Measurements from ENCODE around the gene TBRG1. TPM values are rescaled to one million over a fixed set of nuclear protein-coding genes. Genes with fewer than 3 reads are reported as not detected.
A peak's percentile ranks its signal among the peaks of the same experiment; 100 is the strongest.

Gene TBRG1
- total RNA-seq, 1 donor from 2014 or later: 45.4 TPM

- DNase-seq (ENCODE audit: low read depth): no peak
- H3K4me3 ChIP-seq (ENCODE audit: low read depth, low read length): peak overlapping the region; percentile 62
- H3K27me3 ChIP-seq (ENCODE audit: control insufficient read depth, insufficient read depth, low read length): no peaks in the 10 kb centered on the region
- peaks cover 4% of the 10 kb centered on the region for H3K36me3 ChIP-seq (ENCODE audit: control insufficient read depth, insufficient read depth, low read length)
- no peak for TF ChIP-seq CTCF (IDR thresholded peaks at IDR 0.05; ENCODE audit: insufficient read depth, low read length, poor library complexity, severe bottlenecking)
Measured at GRCh38 chr11:124623861-124624525, 1.3 kb downstream of the TBRG1 start.

DNA sequence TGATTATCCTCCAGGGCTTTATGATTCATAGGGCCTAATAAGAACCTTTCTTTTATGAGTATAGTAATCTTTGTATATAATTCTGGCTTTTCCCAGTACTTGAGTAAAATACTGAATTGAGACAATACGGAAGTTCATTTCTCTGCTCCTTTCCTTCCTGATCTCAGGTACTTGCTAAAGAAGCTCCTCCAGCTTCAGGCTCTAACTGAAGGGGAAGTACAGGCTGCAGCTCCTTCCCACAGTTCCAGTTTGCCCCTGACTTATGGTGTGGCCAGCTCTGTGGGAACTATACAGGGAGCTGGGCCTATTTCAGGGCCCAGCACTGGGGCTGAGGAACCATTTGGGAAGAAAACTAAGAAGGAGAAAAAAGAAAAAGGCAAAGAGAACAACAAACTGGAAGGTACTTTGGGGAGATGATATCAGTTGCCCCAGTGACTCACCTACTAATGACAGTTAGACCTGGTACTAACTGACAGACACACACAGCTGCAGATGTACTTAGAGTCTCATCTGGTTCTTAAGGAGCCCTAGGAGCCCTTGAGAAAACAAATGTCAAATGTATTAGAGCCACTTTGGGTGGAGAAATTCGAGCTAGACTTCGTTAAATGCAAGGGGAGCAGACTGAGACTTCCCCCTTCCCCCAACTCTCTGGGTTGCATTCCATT is 3.0 kb downstream of the TBRG1 start:
- no peaks in the 10 kb centered on the region for H3K27me3 ChIP-seq (ENCODE audit: control insufficient read depth, insufficient read depth, low read length)
- H3K36me3 ChIP-seq (ENCODE audit: control insufficient read depth, insufficient read depth, low read length): peaks cover 4% of the 10 kb centered on the region
- no peak for TF ChIP-seq CTCF (IDR thresholded peaks at IDR 0.05; ENCODE audit: insufficient read depth, low read length, poor library complexity, severe bottlenecking)
- no peak for DNase-seq (ENCODE audit: low read depth)
- H3K4me3 ChIP-seq (ENCODE audit: low read depth, low read length): no peak overlapping the region

GRCh38 chr11:124627546-124627945 is 4.9 kb downstream of the TBRG1 start:
- H3K27me3 ChIP-seq (ENCODE audit: control insufficient read depth, insufficient read depth, low read length): no peaks in the 10 kb centered on the region
- H3K36me3 ChIP-seq (ENCODE audit: control insufficient read depth, insufficient read depth, low read length): peaks cover 4% of the 10 kb centered on the region
- no peak overlapping the region for H3K4me3 ChIP-seq (ENCODE audit: low read depth, low read length)
- TF ChIP-seq CTCF (IDR thresholded peaks at IDR 0.05; ENCODE audit: insufficient read depth, low read length, poor library complexity, severe bottlenecking): no peak
- no peak for DNase-seq (ENCODE audit: low read depth)

- peaks cover 4% of the 10 kb centered on the region for H3K36me3 ChIP-seq (ENCODE audit: control insufficient read depth, insufficient read depth, low read length)
Measured at GRCh38 chr11:124629961-124630360, 7.3 kb downstream of the TBRG1 start.

GRCh38 chr11:124633355-124633754 is 10.7 kb downstream of the TBRG1 start:
- Histone ChIP-seq H3K36me3 (ENCODE audit: control insufficient read depth, insufficient read depth, low read length) (no peaks in the 10 kb centered on the region), H3K4me3 (ENCODE audit: low read depth, low read length) (no peak overlapping the region), H3K27me3 (ENCODE audit: control insufficient read depth, insufficient read depth, low read length) (no peaks in the 10 kb centered on the region)
- peak; percentile 37 for TF ChIP-seq CTCF (IDR thresholded peaks at IDR 0.05; ENCODE audit: insufficient read depth, low read length, poor library complexity, severe bottlenecking)
- DNase-seq (ENCODE audit: low read depth): no peak

More at GRCh38 chr11:124629961-124630360, 7.3 kb downstream of the TBRG1 start:
- no peaks in the 10 kb centered on the region for H3K27me3 ChIP-seq (ENCODE audit: control insufficient read depth, insufficient read depth, low read length)
- H3K4me3 ChIP-seq (ENCODE audit: low read depth, low read length): no peak overlapping the region
- no peak for TF ChIP-seq CTCF (IDR thresholded peaks at IDR 0.05; ENCODE audit: insufficient read depth, low read length, poor library complexity, severe bottlenecking)
- DNase-seq (ENCODE audit: low read depth): no peak

Measured in kidney epithelial cell (primary cell).